ENCODE data around the gene CACNG1. TPM values are rescaled to one million over a fixed set of nuclear protein-coding genes. Genes with fewer than 3 reads are reported as not detected.

CACNG1 gene
- polyA plus RNA-seq, 4 donors, result 0.66 TPM; not detected in 3

- Histone ChIP-seq H3K27ac (ENCODE audit: low read depth in 1 of 3, low read length in 2 of 3) (no peak overlapping the region), H3K4me3 (ENCODE audit: low read depth in 1 of 3, low read length in 3 of 3) (no peak overlapping the region), H3K9me3 (ENCODE audit: control insufficient read depth in 2 of 2, insufficient read depth in 1 of 2, low read depth in 1 of 2, low read length in 1 of 2) (peaks cover 0 to under 1% of the 10 kb centered on the region in 2 donors), H3K36me3 (ENCODE audit: control insufficient read depth in 3 of 3, insufficient read depth in 2 of 3, low read depth in 1 of 3, low read length in 3 of 3) (no peaks in the 10 kb centered on the region), H3K4me1 (ENCODE audit: control insufficient read depth in 3 of 3, insufficient read depth in 2 of 3, low read depth in 1 of 3, low read length in 2 of 3) (no peaks in the 10 kb centered on the region), H3K27me3 (ENCODE audit: control insufficient read depth in 3 of 3, insufficient read depth in 3 of 3, low read length in 3 of 3) (no peaks in the 10 kb centered on the region)
- 47 to 64% (median 54%) methylated on average over 11 of the region's 11 CpGs for WGBS, 3 donors
- no peak for FAIRE-seq
- DNase-seq, result no peak
Measured at GRCh38 chr17:67041941-67042899, 2.1 kb upstream of the CACNG1 start.

- H3K9me3 ChIP-seq (ENCODE audit: control insufficient read depth in 2 of 2, insufficient read depth in 1 of 2, low read depth in 1 of 2, low read length in 1 of 2), result peaks cover 0 to 10% of the 10 kb centered on the region in 2 donors
- H3K4me3 ChIP-seq (ENCODE audit: low read depth in 1 of 3, low read length in 3 of 3), result no peak overlapping the region
- no peak for FAIRE-seq
- 80 to 92% (median 90%) methylated on average over 12 of the region's 12 CpGs for WGBS, 3 donors
- no peaks in the 10 kb centered on the region for H3K4me1 ChIP-seq (ENCODE audit: control insufficient read depth in 3 of 3, insufficient read depth in 2 of 3, low read depth in 1 of 3, low read length in 2 of 3)
- no peaks in the 10 kb centered on the region for H3K36me3 ChIP-seq (ENCODE audit: control insufficient read depth in 3 of 3, insufficient read depth in 2 of 3, low read depth in 1 of 3, low read length in 3 of 3)
- no peaks in the 10 kb centered on the region for H3K27me3 ChIP-seq (ENCODE audit: control insufficient read depth in 3 of 3, insufficient read depth in 3 of 3, low read length in 3 of 3)
- no peak overlapping the region for H3K27ac ChIP-seq (ENCODE audit: low read depth in 1 of 3, low read length in 2 of 3)
- no peak for DNase-seq
Measured at GRCh38 chr17:67043283-67043682, 1.1 kb upstream of the CACNG1 start.

GRCh38 chr17:67044940-67045339 is 586 bp downstream of the CACNG1 start:
- peaks cover 0 to 15% of the 10 kb centered on the region in 2 donors for H3K9me3 ChIP-seq (ENCODE audit: control insufficient read depth in 2 of 2, insufficient read depth in 1 of 2, low read depth in 1 of 2, low read length in 1 of 2)
- H3K36me3 ChIP-seq (ENCODE audit: control insufficient read depth in 3 of 3, insufficient read depth in 2 of 3, low read depth in 1 of 3, low read length in 3 of 3), result peaks cover 0 to 1% (median 0%) of the 10 kb centered on the region in 3 donors
- H3K27me3 ChIP-seq (ENCODE audit: control insufficient read depth in 3 of 3, insufficient read depth in 3 of 3, low read length in 3 of 3), result no peaks in the 10 kb centered on the region
- no peak overlapping the region for H3K27ac ChIP-seq (ENCODE audit: low read depth in 1 of 3, low read length in 2 of 3)
- no peaks in the 10 kb centered on the region for H3K4me1 ChIP-seq (ENCODE audit: control insufficient read depth in 3 of 3, insufficient read depth in 2 of 3, low read depth in 1 of 3, low read length in 2 of 3)
- WGBS, 3 donors, result 78 to 89% (median 85%) methylated on average over 5 of the region's 5 CpGs
- FAIRE-seq (no peak), DNase-seq (no peak)
- H3K4me3 ChIP-seq (ENCODE audit: low read depth in 1 of 3, low read length in 3 of 3), result no peak overlapping the region

- Histone ChIP-seq H3K36me3 (ENCODE audit: control insufficient read depth in 3 of 3, insufficient read depth in 2 of 3, low read depth in 1 of 3, low read length in 3 of 3) (peaks cover 0 to 2% (median 0%) of the 10 kb centered on the region in 3 donors), H3K27me3 (ENCODE audit: control insufficient read depth in 3 of 3, insufficient read depth in 3 of 3, low read length in 3 of 3) (no peaks in the 10 kb centered on the region), H3K9me3 (ENCODE audit: control insufficient read depth in 2 of 2, insufficient read depth in 1 of 2, low read depth in 1 of 2, low read length in 1 of 2) (peaks cover 0 to 15% of the 10 kb centered on the region in 2 donors), H3K27ac (ENCODE audit: low read depth in 1 of 3, low read length in 2 of 3) (no peak overlapping the region), H3K4me1 (ENCODE audit: control insufficient read depth in 3 of 3, insufficient read depth in 2 of 3, low read depth in 1 of 3, low read length in 2 of 3) (no peaks in the 10 kb centered on the region), H3K4me3 (ENCODE audit: low read depth in 1 of 3, low read length in 3 of 3) (no peak overlapping the region)
- 10 to 56% (median 39%) methylated on average over 4 of the region's 4 CpGs for WGBS, 3 donors
- DNase-seq (peak in 1 of 2 donors; percentile 69), FAIRE-seq (no peak)
Measured at GRCh38 chr17:67046398-67046797, 2.0 kb downstream of the CACNG1 start.

- FAIRE-seq (no peak), DNase-seq (no peak)
Measured at GRCh38 chr17:67047382-67047781, 3.0 kb downstream of the CACNG1 start.

GRCh38 chr17:67049025-67049739 is 4.8 kb downstream of the CACNG1 start:
- Histone ChIP-seq H3K27ac (ENCODE audit: low read depth in 1 of 3, low read length in 2 of 3) (no peak overlapping the region), H3K36me3 (ENCODE audit: control insufficient read depth in 3 of 3, insufficient read depth in 2 of 3, low read depth in 1 of 3, low read length in 3 of 3) (peaks cover 0 to 2% (median 0%) of the 10 kb centered on the region in 3 donors), H3K4me3 (ENCODE audit: low read depth in 1 of 3, low read length in 3 of 3) (no peak overlapping the region), H3K27me3 (ENCODE audit: control insufficient read depth in 3 of 3, insufficient read depth in 3 of 3, low read length in 3 of 3) (no peaks in the 10 kb centered on the region), H3K4me1 (ENCODE audit: control insufficient read depth in 3 of 3, insufficient read depth in 2 of 3, low read depth in 1 of 3, low read length in 2 of 3) (no peaks in the 10 kb centered on the region), H3K9me3 (ENCODE audit: control insufficient read depth in 2 of 2, insufficient read depth in 1 of 2, low read depth in 1 of 2, low read length in 1 of 2) (peaks cover 0 to 15% of the 10 kb centered on the region in 2 donors)
- FAIRE-seq (no peak), DNase-seq (no peak)
- WGBS, 3 donors, result 77 to 80% (median 79%) methylated on average over 5 of the region's 5 CpGs

More at GRCh38 chr17:67047382-67047781, 3.0 kb downstream of the CACNG1 start:
- Histone ChIP-seq H3K27me3 (ENCODE audit: control insufficient read depth in 3 of 3, insufficient read depth in 3 of 3, low read length in 3 of 3) (no peaks in the 10 kb centered on the region), H3K27ac (ENCODE audit: low read depth in 1 of 3, low read length in 2 of 3) (no peak overlapping the region), H3K9me3 (ENCODE audit: control insufficient read depth in 2 of 2, insufficient read depth in 1 of 2, low read depth in 1 of 2, low read length in 1 of 2) (peaks cover 0 to 15% of the 10 kb centered on the region in 2 donors), H3K4me1 (ENCODE audit: control insufficient read depth in 3 of 3, insufficient read depth in 2 of 3, low read depth in 1 of 3, low read length in 2 of 3) (no peaks in the 10 kb centered on the region), H3K36me3 (ENCODE audit: control insufficient read depth in 3 of 3, insufficient read depth in 2 of 3, low read depth in 1 of 3, low read length in 3 of 3) (peaks cover 0 to 2% (median 0%) of the 10 kb centered on the region in 3 donors), H3K4me3 (ENCODE audit: low read depth in 1 of 3, low read length in 3 of 3) (no peak overlapping the region)
- 76 to 81% (median 77%) methylated on average over 1 of the region's 1 CpG for WGBS, 3 donors

GRCh38 chr17:67050066-67050465 is 5.7 kb downstream of the CACNG1 start:
- FAIRE-seq (no peak), DNase-seq (no peak)
- H3K27me3 ChIP-seq (ENCODE audit: control insufficient read depth in 3 of 3, insufficient read depth in 3 of 3, low read length in 3 of 3), result no peaks in the 10 kb centered on the region
- H3K9me3 ChIP-seq (ENCODE audit: control insufficient read depth in 2 of 2, insufficient read depth in 1 of 2, low read depth in 1 of 2, low read length in 1 of 2), result peaks cover 0 to 15% of the 10 kb centered on the region in 2 donors
- no peak overlapping the region for H3K4me3 ChIP-seq (ENCODE audit: low read depth in 1 of 3, low read length in 3 of 3)
- peaks cover 0 to 2% (median 0%) of the 10 kb centered on the region in 3 donors for H3K36me3 ChIP-seq (ENCODE audit: control insufficient read depth in 3 of 3, insufficient read depth in 2 of 3, low read depth in 1 of 3, low read length in 3 of 3)
- no peak overlapping the region for H3K27ac ChIP-seq (ENCODE audit: low read depth in 1 of 3, low read length in 2 of 3)
- 100% methylated on average over 1 of the region's 1 CpG for WGBS, 3 donors
- no peaks in the 10 kb centered on the region for H3K4me1 ChIP-seq (ENCODE audit: control insufficient read depth in 3 of 3, insufficient read depth in 2 of 3, low read depth in 1 of 3, low read length in 2 of 3)

GRCh38 chr17:67050471-67051154 is 6.3 kb downstream of the CACNG1 start:
- H3K4me1 ChIP-seq (ENCODE audit: control insufficient read depth in 3 of 3, insufficient read depth in 2 of 3, low read depth in 1 of 3, low read length in 2 of 3), result no peaks in the 10 kb centered on the region
- H3K27ac ChIP-seq (ENCODE audit: low read depth in 1 of 3, low read length in 2 of 3), result no peak overlapping the region
- DNase-seq (no peak), FAIRE-seq (no peak)
- H3K36me3 ChIP-seq (ENCODE audit: control insufficient read depth in 3 of 3, insufficient read depth in 2 of 3, low read depth in 1 of 3, low read length in 3 of 3), result peaks cover 0 to 2% (median 0%) of the 10 kb centered on the region in 3 donors
- H3K27me3 ChIP-seq (ENCODE audit: control insufficient read depth in 3 of 3, insufficient read depth in 3 of 3, low read length in 3 of 3), result no peaks in the 10 kb centered on the region
- 84 to 91% (median 86%) methylated on average over 6 of the region's 6 CpGs for WGBS, 3 donors
- peaks cover 0 to 15% of the 10 kb centered on the region in 2 donors for H3K9me3 ChIP-seq (ENCODE audit: control insufficient read depth in 2 of 2, insufficient read depth in 1 of 2, low read depth in 1 of 2, low read length in 1 of 2)
- H3K4me3 ChIP-seq (ENCODE audit: low read depth in 1 of 3, low read length in 3 of 3), result no peak overlapping the region
